GM12872 (cell line): ENCODE results near the gene MAGI1.

Experiments used
- TF ChIP-seq, protein P1 (sequence below): IDR thresholded peaks from 3 replicates; pipeline ENCODE4 v1.5.1; 2011; ENCODE audit warnings: low read depth, mild to moderate bottlenecking, low read length, moderate library complexity; ENCODE audit not compliant: insufficient read depth

The MAGI1 gene

DNA sequence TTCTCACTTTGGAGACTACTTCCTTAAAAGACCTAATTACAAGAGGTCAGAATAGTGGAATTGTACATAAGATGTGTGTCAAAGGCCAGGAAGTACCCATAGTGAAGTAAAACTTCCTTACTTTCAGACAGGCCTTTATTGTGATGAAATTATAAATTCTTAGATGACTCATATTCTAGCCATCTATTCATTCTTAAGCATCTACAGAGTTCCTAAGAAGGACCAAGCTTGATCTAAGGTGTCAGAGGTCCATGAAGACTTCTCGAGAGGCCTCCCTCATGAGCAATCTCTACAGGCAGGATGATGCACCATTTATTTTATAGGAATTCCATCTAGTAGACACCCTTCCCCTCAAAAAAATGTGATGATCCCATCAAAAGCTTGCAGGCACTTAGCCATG is 493.3 kb downstream of the MAGI1 start:
- TF ChIP-seq, protein P1, sequence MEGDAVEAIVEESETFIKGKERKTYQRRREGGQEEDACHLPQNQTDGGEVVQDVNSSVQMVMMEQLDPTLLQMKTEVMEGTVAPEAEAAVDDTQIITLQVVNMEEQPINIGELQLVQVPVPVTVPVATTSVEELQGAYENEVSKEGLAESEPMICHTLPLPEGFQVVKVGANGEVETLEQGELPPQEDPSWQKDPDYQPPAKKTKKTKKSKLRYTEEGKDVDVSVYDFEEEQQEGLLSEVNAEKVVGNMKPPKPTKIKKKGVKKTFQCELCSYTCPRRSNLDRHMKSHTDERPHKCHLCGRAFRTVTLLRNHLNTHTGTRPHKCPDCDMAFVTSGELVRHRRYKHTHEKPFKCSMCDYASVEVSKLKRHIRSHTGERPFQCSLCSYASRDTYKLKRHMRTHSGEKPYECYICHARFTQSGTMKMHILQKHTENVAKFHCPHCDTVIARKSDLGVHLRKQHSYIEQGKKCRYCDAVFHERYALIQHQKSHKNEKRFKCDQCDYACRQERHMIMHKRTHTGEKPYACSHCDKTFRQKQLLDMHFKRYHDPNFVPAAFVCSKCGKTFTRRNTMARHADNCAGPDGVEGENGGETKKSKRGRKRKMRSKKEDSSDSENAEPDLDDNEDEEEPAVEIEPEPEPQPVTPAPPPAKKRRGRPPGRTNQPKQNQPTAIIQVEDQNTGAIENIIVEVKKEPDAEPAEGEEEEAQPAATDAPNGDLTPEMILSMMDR, result no peak

DNA sequence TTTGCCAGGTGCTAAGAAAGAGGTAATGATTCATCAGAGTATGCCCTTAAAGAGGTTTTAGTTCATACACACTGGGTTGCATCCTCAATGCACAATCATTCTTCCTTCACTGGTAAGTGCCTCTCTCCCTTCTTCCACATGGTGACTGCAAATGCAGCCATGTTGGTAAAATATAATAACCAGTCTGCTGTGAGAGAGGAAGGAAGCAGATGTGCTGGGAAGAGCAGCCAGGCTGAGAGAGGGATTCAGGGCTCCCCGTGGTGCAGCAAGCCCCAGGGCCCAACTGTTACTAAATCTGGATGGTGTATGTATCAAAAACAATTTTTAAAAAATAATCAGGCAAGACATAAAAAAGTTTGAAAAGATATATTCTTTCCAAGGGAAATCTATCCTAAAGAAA is 498.1 kb downstream of the MAGI1 start:
- TF ChIP-seq, protein P1, result no peak

GRCh38 chr3:65539616-65540015 is 499.1 kb downstream of the MAGI1 start:
- TF ChIP-seq, protein P1, result no peak

DNA sequence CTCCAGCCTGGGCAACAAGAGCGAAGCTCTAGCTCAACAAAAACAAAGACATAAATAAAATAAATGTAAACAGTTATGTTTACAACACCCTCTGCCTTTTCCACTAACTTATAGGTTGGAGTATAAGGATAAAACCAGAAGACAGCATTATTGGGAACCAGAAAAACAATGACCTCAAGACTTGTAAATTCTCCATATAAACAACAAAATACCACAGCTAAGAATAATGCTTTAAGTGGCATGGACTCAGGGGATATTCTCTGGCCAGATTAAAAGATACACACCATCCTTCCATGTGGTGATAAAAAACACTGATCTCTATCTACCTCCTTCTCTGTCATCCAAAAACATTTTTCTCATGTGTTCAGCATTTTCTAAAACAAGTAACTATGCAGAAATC is 500.6 kb downstream of the MAGI1 start:
- TF ChIP-seq, protein P1, result no peak

DNA sequence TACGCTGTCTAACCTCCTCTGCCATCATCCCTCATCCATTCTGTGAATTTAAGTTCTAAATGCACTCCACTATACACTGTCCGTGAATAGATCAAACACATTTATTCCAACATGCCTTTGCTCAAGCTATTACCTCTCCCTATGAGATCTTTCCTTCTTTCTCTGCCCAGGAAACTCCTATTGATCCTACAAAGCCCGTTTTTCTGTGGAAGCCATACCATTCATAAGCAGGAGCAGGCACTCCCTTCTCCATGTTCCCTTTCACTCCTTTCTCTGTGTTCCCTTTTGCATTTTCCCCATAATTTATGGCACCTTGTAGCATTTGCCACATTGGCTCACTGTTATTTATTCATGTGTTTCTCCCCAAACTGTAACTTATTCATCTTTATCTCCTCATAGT is 501.6 kb downstream of the MAGI1 start:
- TF ChIP-seq, protein P1, result no peak

DNA sequence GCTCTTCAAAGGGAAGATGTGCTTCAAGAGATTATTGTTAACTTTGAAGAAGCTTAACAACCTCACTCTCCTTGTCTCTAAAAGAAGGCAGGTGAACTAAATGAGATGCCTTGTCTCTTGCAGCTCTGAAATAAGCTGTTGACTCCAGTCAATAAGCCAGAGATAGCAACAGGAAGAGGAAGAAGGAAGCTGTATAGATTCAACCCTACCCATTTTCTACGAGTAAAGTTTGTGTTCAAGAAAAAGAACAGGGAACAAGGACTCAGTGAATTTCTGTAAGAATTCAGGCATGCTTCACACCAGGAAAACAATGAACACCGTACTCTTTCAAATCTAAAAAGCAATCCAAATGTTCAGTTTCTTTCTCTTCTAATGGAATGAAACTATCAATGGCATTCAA is 503.5 kb downstream of the MAGI1 start:
- TF ChIP-seq, protein P1, result no peak

DNA sequence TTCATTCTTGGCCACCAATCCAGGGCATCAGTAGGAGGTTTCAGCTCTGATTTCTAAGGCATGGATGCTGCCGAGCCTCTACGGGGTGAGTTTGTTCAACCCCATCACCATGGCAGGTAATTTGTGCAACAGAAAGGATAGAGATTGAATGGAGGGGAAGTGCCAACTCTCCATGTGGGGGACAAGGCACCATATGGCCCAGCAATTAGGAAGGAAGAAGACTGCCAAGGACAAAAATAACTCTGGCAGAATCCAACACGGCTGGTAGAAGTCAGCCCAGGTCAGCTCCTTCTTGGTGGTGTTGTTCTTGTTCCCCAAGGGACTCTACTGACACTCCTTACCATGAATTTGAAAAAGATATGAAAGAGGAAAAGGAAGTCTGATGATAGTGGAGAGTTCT is 503.9 kb downstream of the MAGI1 start:
- TF ChIP-seq, protein P1, result no peak

- TF ChIP-seq, protein P1, result no peak
Measured at GRCh38 chr3:65532749-65533148, 506.0 kb downstream of the MAGI1 start.
